Uterus (tissue), 4 donors: ENCODE results near the gene FASN. TPM values are rescaled to one million over a fixed set of nuclear protein-coding genes. Genes with fewer than 3 reads are reported as not detected.

Source experiments
- DNase-seq, 2 donors: peaks; one replicate each; pipeline ENCODE4 v3.0.0-alpha.2; 2019 to 2020
- H3K27ac ChIP-seq, 2 donors: fragments of 200-600 bp; sonication (generic); 1 replicate in 1 of 2; 2 replicates in 1 of 2; pipeline ENCODE4 v1.5.1; 2016 to 2018
- H3K27me3 ChIP-seq, 2 donors: fragments of 200-600 bp; sonication (generic); one replicate each; pipeline ENCODE4 v1.5.1; 2018 to 2019; ENCODE audit warnings: control low read depth in 1 of 2
- H3K36me3 ChIP-seq, 2 donors: fragments of 200-600 bp; sonication (generic); one replicate each; pipeline ENCODE4 v1.5.1; 2019; ENCODE audit warnings: control low read depth in 1 of 2
- H3K4me1 ChIP-seq, 2 donors: fragments of 200-600 bp; sonication (generic); one replicate each; pipeline ENCODE4 v1.5.1; 2018 to 2019; ENCODE audit warnings: control low read depth in 1 of 2
- H3K4me3 ChIP-seq, 2 donors: fragments of 200-600 bp; sonication (generic); 1 replicate in 1 of 2; 2 replicates in 1 of 2; pipeline ENCODE4 v1.5.1; 2018 to 2019; ENCODE audit warnings: mild to moderate bottlenecking in 1 of 2
- H3K9me3 ChIP-seq, 2 donors: fragments of 200-600 bp; sonication (generic); one replicate each; pipeline ENCODE4 v1.5.1; 2019; ENCODE audit warnings: control low read depth in 1 of 2
- POLR2A ChIP-seq, 2 donors: fragments of 450-650 bp; IDR thresholded peaks; one replicate each; pipeline ENCODE4 v1.6.1; 2016; ENCODE audit warnings: antibody characterized with exemption in 2 of 2, mild to moderate bottlenecking in 1 of 2, moderate library complexity in 1 of 2
- intact Hi-C: fragments of 100-400 bp; cut with DNase I; formaldehyde crosslinking; loops from one replicate; pipeline ENCODE4 v1.15.1; 2023; ENCODE audit warnings: low total_unique reads
- total RNA-seq, 4 donors: library from RNA; depleted of rRNA in 3 of 4; stranded (reverse); fragments of >200 nt in 3 of 4; gene quantifications; one replicate each; pipeline versions ENCODE4 v1.1.0 to v1.2.4, GENCODE V29; 2014 to 2023
- TF ChIP-seq, protein P1 (sequence below), 4 experiments: fragments of 200-600 bp in 2 of 4; fragments of 450-650 bp in 2 of 4; sonication (generic) in 2 of 4; IDR thresholded peaks; one replicate each; pipeline ENCODE4 v1.5.1; 2016 to 2019; ENCODE audit warnings: antibody characterized with exemption in 4 of 4, mild to moderate bottlenecking in 2 of 4, moderate library complexity in 1 of 4
- donor health status: DM: yes; HTN: yes; CAD: no.

Gene FASN
- total RNA-seq, 4 donors from 2014 or later, result 5.3 to 59.4 (median 23.4) TPM

DNA sequence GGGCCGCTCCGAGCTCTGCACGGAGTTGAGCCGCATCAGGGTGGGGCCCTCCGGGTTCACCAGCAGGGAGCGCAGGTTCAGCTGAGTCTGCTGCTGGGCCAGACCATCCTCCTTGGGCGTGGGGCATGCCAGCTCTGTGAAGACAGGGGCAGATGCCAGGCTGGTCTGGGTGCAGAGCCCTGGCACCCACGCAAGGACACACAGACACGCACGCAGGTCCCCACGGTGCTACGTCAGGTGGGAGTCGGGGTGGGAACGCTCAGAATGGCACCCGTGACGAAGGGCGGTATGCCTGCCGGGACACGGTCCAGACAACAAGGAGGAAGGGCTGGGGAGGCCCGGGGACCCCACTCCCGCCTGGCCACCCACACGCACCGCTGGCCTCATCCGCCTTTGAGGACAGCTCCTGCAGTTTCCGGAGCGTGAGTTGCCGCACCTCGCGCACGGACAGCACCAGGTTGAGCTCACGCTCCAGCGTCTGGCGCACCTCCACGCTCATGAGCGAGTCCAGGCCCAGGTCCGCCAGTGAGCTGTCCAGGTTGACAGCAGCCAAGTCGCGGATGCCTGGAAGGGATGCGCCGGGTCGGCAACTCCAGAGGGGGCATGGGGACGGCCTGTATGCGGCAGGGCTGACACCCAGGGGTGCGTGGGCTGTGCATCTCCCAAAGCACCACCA is 17.1 kb downstream of the FASN start:
- TF ChIP-seq, protein P1, sequence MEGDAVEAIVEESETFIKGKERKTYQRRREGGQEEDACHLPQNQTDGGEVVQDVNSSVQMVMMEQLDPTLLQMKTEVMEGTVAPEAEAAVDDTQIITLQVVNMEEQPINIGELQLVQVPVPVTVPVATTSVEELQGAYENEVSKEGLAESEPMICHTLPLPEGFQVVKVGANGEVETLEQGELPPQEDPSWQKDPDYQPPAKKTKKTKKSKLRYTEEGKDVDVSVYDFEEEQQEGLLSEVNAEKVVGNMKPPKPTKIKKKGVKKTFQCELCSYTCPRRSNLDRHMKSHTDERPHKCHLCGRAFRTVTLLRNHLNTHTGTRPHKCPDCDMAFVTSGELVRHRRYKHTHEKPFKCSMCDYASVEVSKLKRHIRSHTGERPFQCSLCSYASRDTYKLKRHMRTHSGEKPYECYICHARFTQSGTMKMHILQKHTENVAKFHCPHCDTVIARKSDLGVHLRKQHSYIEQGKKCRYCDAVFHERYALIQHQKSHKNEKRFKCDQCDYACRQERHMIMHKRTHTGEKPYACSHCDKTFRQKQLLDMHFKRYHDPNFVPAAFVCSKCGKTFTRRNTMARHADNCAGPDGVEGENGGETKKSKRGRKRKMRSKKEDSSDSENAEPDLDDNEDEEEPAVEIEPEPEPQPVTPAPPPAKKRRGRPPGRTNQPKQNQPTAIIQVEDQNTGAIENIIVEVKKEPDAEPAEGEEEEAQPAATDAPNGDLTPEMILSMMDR (IDR thresholded peaks at IDR 0.05), result no peak
- no peak for TF ChIP-seq POLR2A (IDR thresholded peaks at IDR 0.05)
- Histone ChIP-seq H3K27ac (no peak overlapping the region), H3K4me1 (no peaks in the 10 kb centered on the region), H3K27me3 (no peaks in the 10 kb centered on the region), H3K9me3 (no peaks in the 10 kb centered on the region), H3K4me3 (no peak overlapping the region), H3K36me3 (no peaks in the 10 kb centered on the region)
- DNase-seq, result no peak
- intact Hi-C loops, result no loop called here

DNA sequence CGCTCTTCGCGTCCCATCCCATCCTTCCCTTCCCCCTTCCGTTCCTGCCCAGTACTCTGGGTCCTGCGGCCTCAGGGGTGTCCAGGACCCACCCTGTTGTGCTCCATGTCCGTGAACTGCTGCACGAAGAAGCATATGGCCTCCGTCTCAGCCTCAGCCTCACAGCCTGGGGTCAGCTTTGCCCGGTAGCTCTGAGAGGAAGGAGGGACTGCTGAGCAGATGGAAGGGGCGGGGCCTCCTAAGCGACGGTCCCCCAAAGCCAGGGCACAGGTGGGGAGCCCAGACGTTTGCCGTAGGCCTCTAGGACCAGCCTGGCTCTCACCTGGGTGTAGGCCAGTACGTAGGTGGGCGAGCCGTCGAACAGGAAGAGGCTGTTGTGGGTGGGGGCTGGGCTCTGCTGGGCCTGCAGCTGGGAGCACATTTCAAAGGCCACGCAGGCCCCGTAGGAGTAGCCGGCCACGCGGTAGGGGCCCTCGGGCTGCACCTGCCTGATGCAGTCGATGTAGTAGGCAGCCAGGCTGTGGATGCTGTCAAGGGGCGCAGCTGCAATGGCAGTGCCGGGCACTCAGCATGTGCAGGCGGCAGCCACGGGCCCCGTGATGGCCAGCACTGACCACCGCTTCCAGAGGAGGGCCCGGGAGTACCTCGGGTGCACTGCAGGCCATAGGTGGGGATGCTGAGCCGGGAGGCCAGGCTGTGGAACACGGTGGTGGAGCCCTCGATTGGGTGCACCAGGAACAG is 17.8 kb downstream of the FASN start:
- intact Hi-C loops, result no loop called here
- H3K36me3 ChIP-seq, result no peaks in the 10 kb centered on the region
- no peak for DNase-seq

DNA sequence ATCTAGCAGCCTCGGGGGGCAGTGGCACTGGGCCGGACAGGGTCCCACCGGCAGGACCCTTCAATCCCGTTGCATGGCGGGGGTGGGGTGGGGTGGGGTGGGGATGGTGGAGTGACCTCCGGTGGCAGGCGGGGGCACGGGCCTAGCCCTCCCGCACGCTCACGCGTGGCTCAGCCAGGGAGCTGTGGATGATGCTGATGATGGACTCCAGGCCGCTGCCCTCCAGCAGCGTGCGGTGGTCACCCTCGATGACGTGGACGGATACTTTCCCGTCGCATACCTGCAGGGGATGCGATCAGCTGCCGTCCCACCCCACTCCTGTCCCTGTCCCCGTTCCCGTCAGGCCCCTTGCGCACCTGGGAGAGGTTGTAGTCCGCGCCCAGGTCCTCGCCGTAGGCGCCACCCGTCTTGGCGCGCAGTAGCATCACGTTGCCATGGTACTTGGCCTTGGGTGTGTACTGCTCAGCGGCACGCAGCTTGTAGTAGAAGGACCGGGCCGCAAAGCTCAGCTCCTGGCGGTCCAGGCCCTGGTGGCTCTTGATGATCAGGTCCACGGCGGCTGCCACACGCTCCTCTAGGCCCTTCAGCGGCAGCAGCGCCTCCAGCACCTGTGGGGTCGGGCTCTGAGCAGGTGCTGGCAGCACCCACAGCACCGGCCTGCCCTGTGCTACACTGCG is 18.9 kb downstream of the FASN start:
- Histone ChIP-seq H3K4me3 (no peak overlapping the region), H3K36me3 (no peaks in the 10 kb centered on the region), H3K27ac (no peak overlapping the region), H3K9me3 (no peaks in the 10 kb centered on the region), H3K4me1 (no peaks in the 10 kb centered on the region), H3K27me3 (no peaks in the 10 kb centered on the region)
- intact Hi-C loops, result no loop called here
- no peak for TF ChIP-seq POLR2A (IDR thresholded peaks at IDR 0.05)
- TF ChIP-seq, protein P1 (IDR thresholded peaks at IDR 0.05), result no peak
- DNase-seq, result no peak

More for the DNA sequence above, 17.8 kb downstream of the FASN start:
- H3K9me3 ChIP-seq, result no peaks in the 10 kb centered on the region
- H3K27ac ChIP-seq, result no peak overlapping the region
- no peak overlapping the region for H3K4me3 ChIP-seq
- no peak for TF ChIP-seq POLR2A (IDR thresholded peaks at IDR 0.05)
- no peaks in the 10 kb centered on the region for H3K4me1 ChIP-seq
- no peaks in the 10 kb centered on the region for H3K27me3 ChIP-seq

DNA sequence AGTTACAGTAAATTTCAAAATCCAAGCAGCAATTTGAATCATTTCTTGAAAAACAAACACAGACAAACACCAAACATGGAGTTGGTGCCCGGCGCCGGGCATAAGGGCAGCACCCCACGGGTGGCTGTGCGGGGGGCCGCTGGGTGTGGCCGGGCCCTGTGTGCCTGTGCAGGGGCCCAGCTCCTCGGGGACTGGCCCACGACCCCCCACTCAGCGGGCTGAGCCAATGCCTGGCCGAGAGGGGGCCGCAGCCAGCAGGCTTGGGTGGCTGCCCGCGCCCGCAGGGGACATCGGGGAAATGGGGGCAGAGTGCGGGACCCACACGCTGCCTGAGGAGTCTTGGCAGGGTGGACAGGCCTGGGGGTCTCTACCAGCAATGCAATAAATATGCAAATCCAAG is 19.6 kb downstream of the FASN start:
- Histone ChIP-seq H3K4me3 (no peak overlapping the region), H3K36me3 (no peaks in the 10 kb centered on the region), H3K27me3 (no peaks in the 10 kb centered on the region), H3K9me3 (no peaks in the 10 kb centered on the region), H3K4me1 (no peaks in the 10 kb centered on the region), H3K27ac (peak overlapping the region; percentile 37 to 52)
- intact Hi-C loops, result no loop called here
- no peak for TF ChIP-seq POLR2A (IDR thresholded peaks at IDR 0.05)
- TF ChIP-seq, protein P1 (IDR thresholded peaks at IDR 0.05), result no peak
- DNase-seq, result no peak

DNA sequence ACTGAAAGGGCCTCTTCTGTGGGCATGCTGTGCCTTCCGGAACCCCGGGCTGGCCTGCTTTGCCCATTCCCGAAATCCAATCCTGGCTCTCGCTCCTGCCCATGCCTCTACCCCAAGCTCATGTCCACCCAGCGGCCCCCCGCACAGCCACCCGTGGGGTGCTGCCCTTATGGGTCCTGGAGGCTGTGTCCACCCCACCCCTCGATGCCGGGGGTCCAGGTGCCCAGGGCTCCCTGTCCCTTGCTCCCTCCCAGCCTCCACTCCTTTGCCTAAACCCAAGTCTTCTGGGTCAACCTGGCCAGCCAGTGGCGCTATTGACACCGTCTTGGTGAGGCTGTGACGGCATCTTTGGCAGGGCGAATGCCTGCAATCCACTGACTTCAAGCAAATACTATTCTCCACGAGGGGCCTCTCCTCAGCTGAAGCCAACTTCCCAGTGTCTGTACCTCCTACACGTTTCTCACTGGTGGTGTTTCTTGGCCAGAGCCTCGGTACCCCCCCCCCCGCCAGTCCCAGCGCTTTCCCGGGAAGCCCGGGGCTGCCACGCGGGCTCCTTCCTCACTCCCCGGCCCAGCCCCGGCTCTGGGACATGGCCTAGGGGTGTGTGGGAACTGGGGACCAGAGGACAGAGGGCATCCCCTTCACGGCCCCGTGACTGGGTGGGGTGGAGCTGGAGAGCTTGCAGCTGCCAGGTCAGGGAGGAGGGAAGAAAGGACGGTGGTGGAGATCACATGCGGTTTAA is 20.2 kb downstream of the FASN start:
- peak; percentile 75 to 76 for DNase-seq
- Histone ChIP-seq H3K9me3 (no peaks in the 10 kb centered on the region), H3K27ac (peak overlapping the region; percentile 37 to 52), H3K36me3 (no peaks in the 10 kb centered on the region), H3K4me3 (no peak overlapping the region), H3K27me3 (no peaks in the 10 kb centered on the region), H3K4me1 (no peaks in the 10 kb centered on the region)
- TF ChIP-seq, protein P1 (IDR thresholded peaks at IDR 0.05), result peak in 1 of 4 experiments; percentile 31
- no peak for TF ChIP-seq POLR2A (IDR thresholded peaks at IDR 0.05)
- intact Hi-C loops, result no loop called here
